GM18951 (cell line): ENCODE results near the gene DGKA.
"Not testable (repeated sequence)": the region's sequence is repeated elsewhere in the genome, so short reads cannot be mapped to it uniquely, and the experiment has no call there.

Source experiments
- POLR2A ChIP-seq: IDR thresholded peaks from 4 replicates; pipeline ENCODE4 v1.6.1; 2011; ENCODE audit warnings: mild to moderate bottlenecking; ENCODE audit not compliant: insufficient read length, insufficient read depth; ENCODE audit errors: extremely low read depth
- in situ Hi-C: fragments of 300-500 bp; cut with MboI; formaldehyde crosslinking; loops from one replicate; pipeline ENCODE4 v1.12.0; 2022; ENCODE audit warnings: low sequenced_read_pairs, mixed read lengths, inconsistent platforms; ENCODE audit not compliant: unreplicated experiment

Gene DGKA

GRCh38 chr12:56001487-56002100, 70.6 kb downstream of the DGKA start:
- in situ Hi-C loops, result no loop called here
- TF ChIP-seq POLR2A, result no peak

DNA sequence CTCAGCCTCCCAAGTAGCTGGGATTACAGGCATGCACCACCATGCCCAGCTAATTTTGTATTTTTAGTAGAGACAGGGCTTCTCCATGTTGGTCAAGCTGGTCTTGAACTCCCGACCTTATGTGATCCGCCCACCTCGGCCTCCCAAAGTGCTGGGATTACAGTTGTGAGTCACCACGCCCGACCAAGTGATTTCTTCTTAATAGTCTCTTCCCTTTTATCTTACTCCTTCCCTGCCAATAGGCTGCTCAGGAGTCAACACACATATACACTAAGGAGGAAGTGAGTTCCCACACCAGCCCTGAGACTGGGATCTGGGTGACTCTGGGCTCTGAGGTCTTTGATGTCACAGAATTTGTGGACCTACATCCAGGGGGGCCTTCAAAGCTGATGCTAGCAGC, 72.4 kb downstream of the DGKA start:
- in situ Hi-C loops, result not testable (repeated sequence)
